Stimulated activated CD4-positive, alpha-beta T cell treated with anti-CD3 and anti-CD28 coated beads, TNF-alpha, amount 100 ng/mL, for 1 hour (primary cell): ENCODE measurements around the gene PYY.
"Not testable (repeated sequence)": the region's sequence is repeated elsewhere in the genome, so short reads cannot be mapped to it uniquely, and the experiment has no call there.

Experiments used
- DNase-seq, 3 donors: peaks; one replicate each; pipeline ENCODE4 v3.0.0-alpha.2; 2020; ENCODE audit warnings: low read depth in 3 of 3, low spot score in 1 of 3

PYY gene

GRCh38 chr17:43979011-43979410, 25.3 kb upstream of the PYY start:
- DNase-seq = no peak

GRCh38 chr17:43978078-43978477, 24.3 kb upstream of the PYY start:
- DNase-seq = no peak

DNA sequence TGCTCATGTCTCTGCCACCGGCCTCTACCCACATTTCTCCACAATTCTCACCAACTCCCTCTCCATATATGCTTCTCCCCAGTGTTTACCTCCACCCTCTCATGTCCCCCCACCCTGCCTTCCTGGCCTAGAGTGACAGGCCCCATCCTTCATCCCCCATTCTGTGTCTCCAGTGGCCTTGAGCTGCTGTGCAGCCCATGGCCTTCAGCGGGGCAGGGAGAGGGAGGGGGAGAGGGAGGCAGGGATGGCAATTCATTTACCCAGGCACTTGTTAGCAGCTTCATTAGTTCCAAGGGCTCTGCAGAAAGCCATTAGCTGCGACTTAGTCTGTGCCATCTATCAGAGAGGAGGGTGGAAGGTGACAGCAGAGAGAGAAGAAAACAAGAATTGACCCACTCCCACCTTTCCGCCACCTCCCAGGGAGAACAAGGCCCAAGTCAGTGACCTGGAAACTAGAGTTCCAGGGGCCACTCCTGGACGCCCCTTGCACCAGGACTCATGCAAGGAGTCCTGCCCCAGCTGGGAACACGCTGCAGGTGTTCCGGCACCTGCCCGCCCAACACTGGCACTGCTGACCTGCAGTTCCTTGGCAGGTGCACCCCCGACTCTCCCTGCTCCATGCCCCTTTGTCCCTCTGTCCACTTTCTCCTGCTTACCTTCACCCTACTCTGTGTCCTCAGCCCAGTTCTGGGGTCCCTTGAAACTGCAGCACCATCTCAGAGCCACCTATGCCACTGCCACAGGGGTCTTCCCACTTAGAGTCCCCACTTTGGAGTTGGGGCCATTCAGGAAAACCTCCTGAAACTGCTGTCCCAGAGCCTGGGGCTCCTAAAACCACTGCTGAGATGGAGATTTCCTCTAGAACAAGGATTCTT, 23.5 kb upstream of the PYY start:
- DNase-seq = no peak

DNA sequence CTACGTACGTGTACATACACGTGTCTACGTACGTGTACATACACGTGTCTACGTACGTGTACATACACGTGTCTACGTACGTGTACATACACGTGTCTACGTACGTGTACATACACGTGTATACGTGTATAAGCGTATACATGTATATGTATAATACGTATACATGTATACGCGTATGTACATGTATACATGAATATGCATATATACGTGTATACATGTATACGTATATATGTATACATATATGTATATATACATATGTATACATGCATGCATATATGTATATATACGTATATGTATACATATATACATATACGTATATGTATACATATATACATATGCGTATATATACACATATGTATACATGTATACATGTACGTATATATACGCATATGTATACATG, 22.2 kb upstream of the PYY start:
- no peak for DNase-seq

GRCh38 chr17:43974382-43975266, 20.9 kb upstream of the PYY start:
- DNase-seq = no peak

DNA sequence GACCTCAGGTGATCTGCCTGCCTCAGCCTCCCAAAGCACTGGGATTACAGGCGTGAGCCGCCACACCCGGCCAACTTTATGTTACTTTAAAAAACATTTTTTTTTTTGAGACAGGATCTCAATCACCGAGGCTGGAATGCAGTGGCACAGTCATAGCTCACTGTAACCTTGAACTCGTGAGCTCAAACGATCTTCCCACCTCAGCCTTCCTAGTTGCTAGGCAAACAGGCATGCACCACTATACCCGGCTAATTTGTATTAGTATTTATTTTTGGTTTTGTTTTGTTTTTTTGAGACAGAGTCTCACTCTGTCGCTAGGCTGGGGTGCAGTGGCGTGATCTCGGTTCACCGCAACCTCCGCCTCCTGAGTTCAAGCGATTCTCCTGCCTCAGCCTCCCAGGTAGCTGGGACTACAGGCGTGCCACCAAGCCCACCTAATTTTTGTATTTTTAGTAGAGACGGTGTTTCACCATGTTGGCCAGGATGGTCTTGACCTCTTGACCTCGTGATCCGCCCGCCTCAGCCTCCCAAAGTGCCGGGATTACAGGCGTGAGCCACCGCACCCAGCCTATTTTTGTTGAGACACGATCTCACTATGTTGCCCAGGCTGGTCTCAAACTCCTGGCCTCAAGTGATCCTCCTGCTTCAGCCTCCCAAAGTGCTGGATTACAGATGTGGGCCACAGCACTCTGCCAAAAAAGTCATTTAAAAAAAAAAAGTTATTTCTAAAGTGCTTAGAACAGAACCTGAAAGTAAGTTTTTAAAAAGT, 18.9 kb upstream of the PYY start:
- DNase-seq = not testable (repeated sequence)

GRCh38 chr17:43971436-43971835, 17.7 kb upstream of the PYY start:
- not testable (repeated sequence) for DNase-seq

DNA sequence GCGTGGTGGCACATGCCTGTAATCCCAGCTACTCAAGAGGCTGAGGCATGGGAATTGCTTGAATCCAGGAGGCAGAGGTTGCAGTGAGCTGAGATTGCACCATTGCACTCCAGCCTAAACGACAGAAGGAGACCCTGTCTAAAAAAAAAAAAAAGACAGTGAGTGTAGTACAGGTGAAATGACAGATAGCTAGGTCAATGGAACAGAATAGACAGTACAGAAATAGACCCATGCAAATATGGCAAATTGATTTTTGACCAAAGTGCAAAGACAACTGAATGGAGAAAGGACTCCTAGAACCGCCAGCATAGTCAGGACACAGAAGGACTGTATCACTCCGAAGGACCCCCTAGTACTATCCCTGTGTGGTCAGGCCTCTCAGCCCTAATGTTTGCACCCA, 16.6 kb upstream of the PYY start:
- no peak for DNase-seq

DNA sequence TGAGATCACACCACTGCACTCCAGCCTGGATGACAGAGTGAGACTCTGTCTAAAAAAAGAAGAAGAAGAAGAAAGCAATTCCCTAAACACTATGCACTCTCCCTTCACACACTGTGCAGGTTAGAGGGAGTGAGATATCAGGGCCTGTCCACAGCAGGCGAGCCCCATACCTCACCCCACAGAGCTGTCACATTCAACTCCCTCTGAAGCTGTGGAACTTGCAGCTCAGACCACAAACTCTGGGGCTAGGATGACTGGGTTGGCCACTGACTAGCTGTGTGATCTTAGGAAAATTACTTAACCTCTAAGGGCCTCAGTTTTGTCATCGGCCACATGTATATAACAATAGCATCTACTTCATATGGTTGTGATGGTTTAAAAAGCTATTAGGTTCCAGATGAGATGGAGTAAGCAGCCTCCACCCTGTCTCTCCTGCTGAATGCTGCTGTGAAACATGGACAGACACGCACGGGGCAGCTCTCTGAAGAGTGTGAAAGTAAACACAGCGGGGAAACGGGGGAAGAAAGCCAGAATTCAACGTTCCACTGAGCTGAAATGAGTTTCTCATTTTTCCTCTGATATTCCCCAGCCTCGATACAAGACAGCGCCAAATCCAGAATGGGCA, 13.6 kb upstream of the PYY start:
- no peak for DNase-seq

DNA sequence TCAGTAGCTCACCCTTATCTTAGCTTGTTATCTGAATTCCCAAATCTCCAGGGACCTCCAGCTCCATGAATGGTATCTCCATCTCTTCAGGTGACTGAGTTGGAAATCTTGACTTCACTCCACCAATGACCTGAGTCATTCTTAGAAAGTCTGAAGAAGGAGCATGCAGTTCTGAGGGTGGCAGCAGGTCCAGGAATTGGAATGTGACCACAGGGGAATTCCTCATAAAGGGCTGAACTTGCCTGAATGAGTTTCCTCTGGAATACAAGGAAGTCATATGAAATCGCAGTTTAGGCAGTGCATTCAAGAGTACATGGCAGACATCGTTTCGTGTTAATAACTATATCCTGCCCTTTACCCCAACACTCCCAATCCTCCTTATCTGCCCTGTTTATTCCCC, 12.5 kb upstream of the PYY start:
- no peak for DNase-seq

DNA sequence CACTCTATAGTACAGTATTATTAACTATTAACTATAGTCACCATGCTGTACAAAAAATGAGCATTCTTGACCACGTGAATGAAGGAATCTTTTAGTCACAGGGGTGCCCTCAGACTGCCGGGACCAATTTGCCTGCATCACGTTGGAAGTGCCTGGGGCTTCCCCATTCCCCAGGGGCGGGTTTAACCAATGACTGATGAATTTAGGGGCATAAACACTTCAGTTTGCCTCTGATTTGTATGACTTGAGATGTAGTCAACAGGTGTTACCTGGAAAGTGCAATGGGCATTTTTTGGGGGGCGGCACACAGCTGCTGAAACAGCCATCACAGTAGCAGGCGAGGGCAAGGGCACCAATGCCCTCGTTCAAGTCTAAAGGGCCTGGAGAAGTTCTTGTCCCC, 8.7 kb upstream of the PYY start:
- no peak for DNase-seq

- no peak for DNase-seq
Observed at GRCh38 chr17:43961954-43962353, 8.2 kb upstream of the PYY start.

DNA sequence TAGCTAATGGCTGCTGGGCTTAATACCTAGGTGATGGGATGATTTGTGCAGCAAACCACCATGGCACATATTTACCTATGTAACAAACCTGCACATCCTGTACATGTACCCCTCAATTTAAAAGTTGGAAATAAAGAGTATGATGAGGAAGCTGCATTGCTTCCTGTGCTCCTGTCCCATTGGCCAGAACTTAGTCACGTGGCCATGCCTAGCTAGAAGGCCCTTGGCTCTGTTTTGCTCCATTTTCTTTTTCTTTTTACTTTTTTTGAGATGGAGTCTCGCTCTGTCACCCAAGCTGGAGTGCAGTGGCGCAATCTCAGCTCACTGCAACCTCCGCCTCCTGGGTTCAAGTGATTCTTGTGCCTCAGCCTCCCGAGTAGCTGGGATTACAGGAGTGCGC, 7.6 kb upstream of the PYY start:
- not testable (repeated sequence) for DNase-seq

- DNase-seq = no peak
Observed at GRCh38 chr17:43958748-43959352, 5.1 kb upstream of the PYY start.

DNA sequence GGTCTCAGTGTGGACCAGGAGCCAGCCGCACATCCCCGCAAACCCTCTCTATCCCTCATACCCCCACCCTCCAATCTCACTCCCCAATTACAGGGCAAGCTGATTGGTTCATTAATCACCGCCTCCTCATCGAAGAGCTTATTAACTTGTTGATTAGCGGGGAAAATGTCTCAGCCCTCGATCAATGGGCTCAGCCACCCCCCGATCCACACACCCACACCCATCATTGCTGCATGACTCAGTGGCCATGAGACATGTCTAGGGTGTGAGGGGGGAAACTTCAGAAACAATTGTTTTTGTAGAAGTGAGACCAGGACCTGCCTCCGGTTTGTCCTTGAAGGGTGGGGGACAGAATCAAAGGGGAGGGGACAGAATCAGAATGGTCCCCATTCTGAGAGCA, 2.5 kb upstream of the PYY start:
- no peak for DNase-seq

- no peak for DNase-seq
Observed at GRCh38 chr17:43952724-43953666, 745 bp downstream of the PYY start.

DNA sequence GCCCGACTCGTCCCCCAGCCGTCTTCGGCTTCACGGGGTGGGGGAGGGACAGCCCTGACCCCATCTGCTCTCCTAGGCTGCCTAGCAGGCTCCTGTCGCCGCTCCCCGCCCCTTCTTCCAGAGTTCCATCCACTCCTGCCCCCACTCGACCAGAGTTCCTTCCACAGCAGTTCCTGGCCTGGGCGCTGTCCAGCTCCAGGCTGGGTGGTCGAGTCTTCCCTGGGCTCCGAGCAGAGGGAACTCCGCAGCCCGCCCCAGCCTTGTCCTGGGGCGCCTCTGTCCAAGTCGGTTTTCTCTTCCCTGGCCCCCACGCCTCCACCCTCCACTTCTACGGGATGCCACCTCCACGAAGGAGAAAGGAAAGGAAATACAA, 1.4 kb downstream of the PYY start:
- no peak for DNase-seq

DNA sequence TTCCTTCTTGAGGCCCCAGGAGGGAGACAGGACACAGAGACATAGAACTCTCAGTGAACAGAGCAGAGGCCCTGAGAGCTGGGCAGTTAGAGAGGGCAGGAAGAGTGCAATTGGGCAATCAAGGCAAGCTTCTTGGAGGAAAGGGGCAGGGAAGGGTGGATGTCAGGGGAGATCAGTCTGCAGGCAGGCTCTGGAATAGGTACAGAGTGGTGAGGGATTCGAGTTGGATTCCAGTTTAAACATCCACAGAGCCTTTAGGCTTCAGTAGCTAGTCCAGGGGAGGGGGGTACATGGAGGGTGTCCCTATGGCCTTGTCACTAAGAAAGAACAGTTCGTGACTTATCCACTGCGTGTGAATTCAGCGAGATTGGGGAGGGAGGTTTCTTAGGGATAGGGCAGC, 2.0 kb downstream of the PYY start:
- no peak for DNase-seq

- DNase-seq = no peak
Observed at GRCh38 chr17:43950554-43950953, 3.2 kb downstream of the PYY start.

GRCh38 chr17:43949781-43950180, 4.0 kb downstream of the PYY start:
- DNase-seq = no peak
